HEK293 (cell line): Measurements from ENCODE around the gene MBD4.

Source experiments
- CTCF ChIA-PET: fragments of 350-600 bp; formaldehyde crosslinking; extraction: SDS; loops from one replicate; lab custom pipeline; 2021; ENCODE audit warnings: antibody characterized with exemption; lab: Yijun Ruan, JAX
- POLR2A ChIA-PET: fragments of 300-600 bp; formaldehyde crosslinking; extraction: SDS; loops from one replicate; lab custom pipeline; 2020; ENCODE audit warnings: antibody characterized with exemption, inconsistent platforms; lab: Yijun Ruan, JAX
- H3K27ac ChIP-seq: fragments of 200-500 bp; sonication (Bioruptor generic); 2 replicates; pipeline ENCODE4 v1.5.1; 2014; ENCODE audit warnings: low read depth, low read length, control low read depth, inconsistent platforms; ENCODE audit errors: extremely low read depth
- H3K36me3 ChIP-seq, 2 experiments: fragments of 200-500 bp in 1 of 2; sonication (Bioruptor generic) in 1 of 2; 1 replicate in 1 of 2; 2 replicates in 1 of 2; pipeline ENCODE4 v1.5.1; 2014 to 2017; ENCODE audit warnings: inconsistent platforms in 2 of 2, low read length in 2 of 2; ENCODE audit not compliant: control insufficient read depth in 2 of 2, insufficient read depth in 1 of 2
- H3K4me1 ChIP-seq: fragments of 200-500 bp; sonication (Bioruptor generic); 2 replicates; pipeline ENCODE4 v1.5.1; 2014; ENCODE audit warnings: mild to moderate bottlenecking, low read length, inconsistent platforms; ENCODE audit not compliant: control insufficient read depth, insufficient read depth
- H3K4me3 ChIP-seq: 2 replicates; pipeline ENCODE4 v1.5.1; 2011; ENCODE audit warnings: low read depth, mild to moderate bottlenecking, control low read depth, low read length, moderate library complexity
- H3K9me3 ChIP-seq: fragments of 200-500 bp; sonication (Bioruptor generic); 2 replicates; pipeline ENCODE4 v1.5.1; 2014; ENCODE audit warnings: low read depth, low read length, inconsistent platforms; ENCODE audit not compliant: control insufficient read depth, insufficient read depth
- PRDM1 ChIP-seq: fragments of 450-650 bp; formaldehyde crosslinking; IDR thresholded peaks from 2 replicates; pipeline ENCODE4; 2016; ENCODE audit warnings: missing biosample characterization, missing genetic modification characterization
- PRDM4 ChIP-seq: fragments of 450-650 bp; formaldehyde crosslinking; IDR thresholded peaks from 2 replicates; pipeline ENCODE4 v1.5.1; 2017; ENCODE audit warnings: missing biosample characterization, missing genetic modification characterization
- PRDM6 ChIP-seq: fragments of 450-650 bp; formaldehyde crosslinking; IDR thresholded peaks from 2 replicates; pipeline ENCODE4 v1.5.1; 2017; ENCODE audit warnings: missing biosample characterization, missing genetic modification characterization
- SALL2 ChIP-seq: fragments of 450-650 bp; formaldehyde crosslinking; IDR thresholded peaks from 2 replicates; pipeline ENCODE4 v1.5.0; 2017; ENCODE audit warnings: missing biosample characterization, mild to moderate bottlenecking, missing genetic modification characterization, borderline replicate concordance
- SP2 ChIP-seq: fragments of 450-650 bp; formaldehyde crosslinking; IDR thresholded peaks from 2 replicates; pipeline ENCODE4 v1.5.1; 2016; ENCODE audit warnings: missing biosample characterization, missing genetic modification characterization
- SP7 ChIP-seq: fragments of 450-650 bp; formaldehyde crosslinking; IDR thresholded peaks from 2 replicates; pipeline ENCODE4 v1.5.1; 2016; ENCODE audit warnings: missing biosample characterization, missing genetic modification characterization
- ZBTB11 ChIP-seq: fragments of 450-650 bp; formaldehyde crosslinking; conservative IDR thresholded peaks from 2 replicates; pipeline ENCODE4 v1.5.1; 2016; ENCODE audit warnings: low read depth, missing biosample characterization, missing genetic modification characterization
- ZNF18 ChIP-seq: fragments of 450-650 bp; formaldehyde crosslinking; IDR thresholded peaks from 2 replicates; pipeline ENCODE4 v1.5.1; 2016; ENCODE audit warnings: missing biosample characterization, missing genetic modification characterization
- ZNF184 ChIP-seq: fragments of 450-650 bp; IDR thresholded peaks from 2 replicates; pipeline ENCODE4 v1.5.1; 2018; ENCODE audit warnings: missing biosample characterization, mild to moderate bottlenecking, missing genetic modification characterization
- ZNF311 ChIP-seq: fragments of 450-650 bp; formaldehyde crosslinking; IDR thresholded peaks from 2 replicates; pipeline ENCODE4 v1.5.1; 2017; ENCODE audit warnings: missing biosample characterization, missing genetic modification characterization, borderline replicate concordance
- ZNF324 ChIP-seq: fragments of 450-650 bp; formaldehyde crosslinking; IDR thresholded peaks from 2 replicates; pipeline ENCODE4 v1.5.1; 2016; ENCODE audit warnings: missing biosample characterization, missing genetic modification characterization
- ZNF561 ChIP-seq: fragments of 450-650 bp; IDR thresholded peaks from 2 replicates; pipeline ENCODE4 v1.5.1; 2018; ENCODE audit warnings: missing biosample characterization, missing genetic modification characterization, borderline replicate concordance
- ZNF747 ChIP-seq: fragments of 450-650 bp; formaldehyde crosslinking; IDR thresholded peaks from 2 replicates; pipeline ENCODE4 v1.5.1; 2016; ENCODE audit warnings: missing biosample characterization, missing genetic modification characterization
- ZNF777 ChIP-seq: fragments of 450-650 bp; formaldehyde crosslinking; IDR thresholded peaks from 2 replicates; pipeline ENCODE4 v1.5.1; 2017; ENCODE audit warnings: missing biosample characterization, missing genetic modification characterization, borderline replicate concordance

Gene MBD4

GRCh38 chr3:129474984-129475804 lies 35.4 kb upstream of the MBD4 start (continued):
- TF ChIP-seq PRDM4 (no peak), ZNF311 (tag by site-specific recombination) (no peak), SALL2 (tag by site-specific recombination) (no peak), PRDM6 (tag by site-specific recombination) (no peak), ZNF18 (tag by site-specific recombination) (no peak)

GRCh38 chr3:129473769-129474152 lies 34.0 kb upstream of the MBD4 start:
- Histone ChIP-seq H3K4me1 (no peaks in the 10 kb centered on the region), H3K9me3 (no peaks in the 10 kb centered on the region), H3K27ac (no peak overlapping the region), H3K36me3 (peaks cover 0 to 37% of the 10 kb centered on the region in 2 experiments; a peak in 1 of 3 replicates), H3K4me3 (no peak overlapping the region)
- CTCF ChIA-PET: interaction anchor here (1.1 kb wide), 1 partner anchor 9 kb away, joined by 4 read pairs; no protein-coding TSS in a partner anchor
- POLR2A ChIA-PET: no interaction called here
- TF ChIP-seq ZNF324 (tag by site-specific recombination) (no peak), ZBTB11 (tag by site-specific recombination) (no peak), SP2 (tag by site-specific recombination) (no peak), SP7 (no peak), ZNF777 (tag by site-specific recombination) (no peak), ZNF561 (tag by site-specific recombination) (no peak), PRDM1 (no peak), ZNF747 (tag by site-specific recombination) (no peak), ZNF184 (tag by site-specific recombination) (no peak)
